Measurements from ENCODE around the gene RAB5IF.
"Not testable (repeated sequence)": the region's sequence is repeated elsewhere in the genome, so short reads cannot be mapped to it uniquely, and the experiment has no call there.

The RAB5IF gene

GRCh38 chr20:36631646-36632045, 26.1 kb downstream of the RAB5IF start:
- no peak for DNase-seq (ENCODE audit: low read depth)

DNA sequence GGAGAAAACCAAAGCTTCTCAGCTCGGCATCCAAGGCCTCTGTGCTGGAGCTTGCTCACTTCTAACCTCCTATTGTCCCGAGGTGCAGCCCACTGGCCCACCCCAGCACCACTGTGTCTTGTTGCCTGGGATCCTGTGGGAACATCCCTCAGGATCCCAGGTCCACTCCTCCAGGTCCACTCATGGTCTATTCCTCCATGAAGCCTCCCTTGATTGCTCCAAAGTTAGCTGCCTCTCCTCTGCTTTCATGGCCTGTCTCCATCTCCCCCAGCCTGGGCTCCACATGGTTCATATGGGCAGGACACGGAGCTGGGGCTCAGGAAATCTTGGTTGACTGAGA, 26.5 kb downstream of the RAB5IF start:
- no peak for DNase-seq (ENCODE audit: low read depth)

DNA sequence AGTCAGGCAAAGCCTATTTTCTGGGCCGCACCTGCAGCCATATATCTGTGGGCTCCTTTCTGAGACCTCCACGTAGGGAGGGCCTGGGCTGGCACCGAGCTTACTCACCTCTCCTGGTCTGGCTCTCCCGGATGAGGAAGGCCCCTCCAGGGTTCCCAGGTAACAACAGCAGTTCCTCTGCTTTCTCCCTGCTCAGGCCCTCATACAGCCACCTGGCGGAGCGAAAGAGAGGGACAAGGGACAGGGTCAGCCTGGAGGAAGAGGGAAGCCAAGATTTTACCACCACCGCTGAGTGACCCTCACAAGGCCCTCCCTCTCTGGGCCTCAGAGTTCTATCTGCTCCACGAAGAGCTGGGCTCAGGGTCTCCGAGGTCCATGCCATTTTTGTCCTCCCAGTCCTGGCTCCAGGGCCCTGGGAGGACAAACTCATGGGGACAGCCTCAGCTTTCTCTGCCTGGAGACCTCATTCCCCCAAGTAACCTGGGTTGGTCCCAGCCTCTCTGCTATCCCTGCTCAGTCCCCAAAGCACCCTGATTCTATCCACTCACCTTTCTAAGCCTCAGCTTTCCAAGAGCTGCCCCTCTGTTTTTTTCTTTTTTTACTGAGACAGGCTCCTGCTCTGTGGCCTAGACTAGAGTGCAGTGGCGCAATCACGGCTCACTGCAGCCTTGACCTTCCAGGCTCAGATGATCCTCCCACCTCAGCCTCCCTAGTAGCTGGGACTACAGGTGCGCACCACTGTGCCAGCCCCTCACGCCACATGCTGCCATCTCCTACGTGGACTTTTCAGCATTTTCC, 27.1 kb downstream of the RAB5IF start:
- DNase-seq (ENCODE audit: low read depth): no peak

GRCh38 chr20:36633285-36633772, 27.8 kb downstream of the RAB5IF start:
- DNase-seq (ENCODE audit: low read depth): no peak

DNA sequence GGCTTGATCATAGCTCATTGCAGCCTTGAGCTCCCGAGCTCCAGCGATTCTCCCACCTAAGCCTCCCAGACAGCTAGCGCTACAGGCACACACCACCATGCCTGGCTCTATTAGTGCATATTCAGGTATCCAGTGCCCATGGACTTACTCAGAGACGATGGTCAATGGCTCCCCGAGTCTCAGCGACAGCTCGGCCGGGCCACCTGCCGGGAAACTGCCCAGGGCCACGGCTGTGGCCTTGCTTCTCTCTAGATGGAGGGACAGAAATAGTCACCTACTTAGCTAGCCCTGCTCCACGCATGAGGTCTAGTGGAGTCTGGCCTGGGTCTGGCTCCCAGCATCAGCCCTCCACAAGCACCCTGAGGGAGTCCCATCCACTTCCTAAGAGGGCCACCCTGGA, 28.8 kb downstream of the RAB5IF start:
- DNase-seq (ENCODE audit: low read depth): no peak

- DNase-seq (ENCODE audit: low read depth): not testable (repeated sequence)
Measured at GRCh38 chr20:36638876-36639400, 33.4 kb downstream of the RAB5IF start.

- no peak for DNase-seq (ENCODE audit: low read depth)
Measured at GRCh38 chr20:36641506-36641843, 35.9 kb downstream of the RAB5IF start.

DNA sequence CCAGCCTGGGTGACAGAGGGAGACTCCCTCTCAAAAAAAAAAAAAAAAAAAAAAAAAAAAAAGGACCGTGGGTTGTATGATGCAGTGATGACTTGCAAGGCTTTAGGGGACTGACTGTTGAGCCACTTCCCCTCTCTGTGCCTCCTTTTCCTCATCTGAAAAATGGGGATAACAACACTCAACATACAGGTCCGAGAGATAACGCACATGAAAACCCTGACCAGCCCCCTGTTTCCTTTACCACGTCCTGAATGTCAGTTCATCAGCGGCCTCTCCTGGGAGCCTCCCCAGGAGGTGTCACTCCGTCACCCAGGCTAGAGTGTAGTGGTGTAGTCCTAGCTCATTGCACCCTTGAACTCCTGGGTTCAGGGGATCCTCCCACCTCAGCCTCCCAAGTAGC, 36.6 kb downstream of the RAB5IF start:
- DNase-seq (ENCODE audit: low read depth): no peak

GRCh38 chr20:36644032-36644705, 38.6 kb downstream of the RAB5IF start:
- no peak for DNase-seq (ENCODE audit: low read depth)

DNA sequence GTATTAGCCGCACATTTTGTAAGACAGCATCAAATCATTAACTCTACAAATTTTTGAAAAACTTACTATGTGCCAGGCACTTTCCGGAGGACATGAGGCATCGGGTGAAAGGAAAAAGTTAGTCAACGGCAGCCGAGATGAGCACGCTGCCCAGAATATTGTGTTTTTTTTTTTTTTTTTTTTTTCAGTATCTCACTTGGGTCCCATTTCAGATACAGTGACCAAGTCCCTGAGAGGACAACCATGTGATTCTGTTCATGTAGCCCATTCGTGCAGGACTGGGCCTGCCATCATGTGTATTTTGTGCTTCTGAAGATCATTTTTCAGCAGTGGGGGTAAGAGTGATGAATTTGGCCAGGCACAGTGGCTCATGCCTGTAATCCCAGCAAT, 39.1 kb downstream of the RAB5IF start:
- no peak for DNase-seq (ENCODE audit: low read depth)

DNA sequence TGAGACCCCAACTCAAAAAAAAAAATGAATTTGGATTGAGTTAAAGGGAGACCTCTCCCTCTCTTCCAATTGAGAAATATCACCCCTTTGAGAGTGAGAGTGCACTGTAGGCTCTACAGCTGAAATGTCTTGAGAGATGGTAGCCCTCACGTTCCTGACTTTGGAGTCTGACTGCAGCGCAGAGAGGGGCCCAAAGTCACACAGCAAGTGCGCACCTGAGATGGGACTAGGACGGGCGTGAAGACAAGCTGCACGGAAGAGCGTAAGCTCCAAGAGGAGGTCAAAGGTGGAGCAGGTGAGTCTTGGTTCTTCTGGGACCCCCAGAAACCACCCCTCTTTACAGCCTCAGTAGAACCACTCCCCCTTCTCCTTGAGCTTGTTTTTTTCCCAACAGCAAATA, 39.8 kb downstream of the RAB5IF start:
- no peak for DNase-seq (ENCODE audit: low read depth)

GRCh38 chr20:36645998-36646397, 40.4 kb downstream of the RAB5IF start, which contains the start of gene SLA2:
SLA2 (minus strand) TSS chr20:36646196; CDS start chr20:36641335, 4,861 bp downstream.
- no peak for DNase-seq (ENCODE audit: low read depth)

GRCh38 chr20:36646678-36647077, 41.1 kb downstream of the RAB5IF start:
- DNase-seq (ENCODE audit: low read depth): no peak

DNA sequence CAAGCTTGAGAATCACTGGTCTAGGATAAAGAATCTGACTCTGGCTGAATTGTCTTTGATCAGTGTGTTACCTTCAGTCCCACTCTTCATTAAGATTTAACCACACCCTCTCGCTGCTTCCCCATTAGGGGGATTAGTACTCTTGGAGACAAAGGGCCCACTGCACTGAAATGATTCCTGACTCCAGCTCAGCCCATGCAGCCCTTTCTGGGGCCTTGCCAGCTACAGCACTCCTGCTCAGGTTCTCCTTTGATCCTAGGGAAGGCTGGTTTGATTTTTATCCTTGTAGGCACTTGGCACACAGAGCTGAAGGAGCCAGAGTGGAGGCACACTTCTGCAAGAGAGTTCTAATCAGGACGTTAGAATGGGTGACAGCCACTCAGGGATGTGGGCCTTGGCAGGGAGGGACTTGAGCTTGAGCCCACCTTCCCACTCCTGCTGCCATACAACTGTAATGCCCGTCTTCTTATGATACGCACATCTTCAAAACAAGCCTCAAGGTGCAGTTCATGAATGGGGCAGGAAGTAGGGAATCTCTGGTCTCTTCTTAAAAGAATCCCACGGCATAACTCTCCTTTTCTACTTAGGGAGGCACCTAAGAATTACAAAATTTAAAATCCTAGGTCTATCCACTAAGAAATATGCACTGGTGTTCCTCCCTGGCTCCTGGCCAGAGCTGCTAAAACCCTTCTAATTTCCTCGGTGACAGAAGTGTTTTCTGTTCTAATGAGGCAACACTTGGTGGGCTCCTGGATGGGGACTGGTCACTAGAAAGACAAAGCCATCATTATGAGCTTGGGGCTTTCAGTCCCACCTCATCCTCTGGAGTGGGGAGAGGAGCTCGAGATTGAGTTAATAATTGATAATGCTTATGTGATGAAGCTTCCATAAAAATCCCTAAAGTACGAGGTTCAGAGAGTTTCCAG, 41.9 kb downstream of the RAB5IF start:
- no peak for DNase-seq (ENCODE audit: low read depth)

DNA sequence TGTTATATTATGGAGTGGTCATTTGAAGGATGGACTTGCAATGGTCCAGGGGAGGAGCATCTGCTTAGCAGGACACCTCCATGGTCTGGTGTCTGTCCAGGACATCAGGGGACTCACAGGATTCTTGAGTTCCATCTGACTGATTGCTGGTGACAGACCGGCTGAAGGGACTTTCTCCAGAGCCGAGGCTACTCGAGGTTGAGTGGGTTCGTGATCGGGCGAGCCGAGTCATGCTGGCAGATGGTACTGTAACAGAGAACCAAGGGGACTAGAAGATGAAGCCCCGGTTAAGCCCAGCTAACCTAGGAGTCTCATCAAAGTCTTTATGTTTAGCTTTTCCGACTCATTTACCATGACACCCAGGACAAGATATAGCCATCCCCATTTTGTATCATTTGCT, 47.9 kb downstream of the RAB5IF start:
- no peak for DNase-seq (ENCODE audit: low read depth)

DNA sequence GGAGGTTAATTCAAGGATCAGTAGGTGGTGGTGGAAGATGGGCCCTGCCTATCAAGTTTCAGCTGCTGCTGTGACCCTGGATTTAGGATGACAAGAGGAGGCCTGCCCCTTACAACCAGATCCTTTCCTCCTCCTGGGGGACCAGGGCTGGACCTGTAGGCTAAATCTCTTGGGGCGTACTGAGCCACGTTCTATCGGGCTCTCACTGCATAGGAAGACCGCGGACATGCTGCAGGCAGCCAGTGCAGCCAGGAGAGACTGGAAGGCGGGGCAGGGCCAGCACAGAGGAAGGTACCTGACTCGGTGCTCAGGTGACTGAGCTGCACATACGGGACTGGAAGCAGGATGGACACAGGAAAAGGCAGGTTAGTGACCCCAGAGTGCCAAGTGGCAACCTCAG, 48.9 kb downstream of the RAB5IF start:
- no peak for DNase-seq (ENCODE audit: low read depth)

DNA sequence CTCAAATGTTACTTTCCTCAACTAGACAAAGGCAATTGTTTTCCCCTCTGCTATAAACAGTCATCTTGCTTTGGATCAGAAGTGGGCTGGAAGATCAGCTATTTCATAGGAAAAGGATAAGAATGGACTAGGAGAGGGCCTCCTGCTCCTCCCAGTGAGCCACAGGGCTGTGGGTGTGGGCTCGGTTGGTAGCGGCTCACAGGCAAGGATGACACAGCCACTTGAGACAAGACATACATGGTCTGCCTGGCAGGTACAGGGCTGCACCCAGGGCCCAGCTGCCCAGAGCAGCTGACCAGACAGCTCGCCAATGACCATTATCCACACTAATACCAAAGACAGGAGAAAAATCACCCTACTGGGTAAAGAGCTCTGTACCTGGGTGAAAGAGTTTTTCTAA, 49.4 kb downstream of the RAB5IF start:
- DNase-seq (ENCODE audit: low read depth): no peak

GRCh38 chr20:36656733-36657132, 51.2 kb downstream of the RAB5IF start:
- no peak for DNase-seq (ENCODE audit: low read depth)

GRCh38 chr20:36658300-36658699, 52.7 kb downstream of the RAB5IF start:
- DNase-seq (ENCODE audit: low read depth): no peak
